Thymus (tissue), 11 donors: ENCODE measurements around the gene RAG1. TPM values are rescaled to one million over a fixed set of nuclear protein-coding genes. Genes with fewer than 3 reads are reported as not detected.

ENCODE experiments used
- DNase-seq, 9 donors: peaks; one replicate each; pipeline ENCODE4 v3.0.0-alpha.2; 2013; ENCODE audit warnings: low spot score in 9 of 9, low read depth in 6 of 9, missing footprints in 1 of 9
- H3K27ac ChIP-seq, 2 donors: one replicate each; pipeline ENCODE4 v1.5.1; 2013; ENCODE audit warnings: control low read depth in 1 of 2, low read depth in 1 of 2, low read length in 1 of 2, mild to moderate bottlenecking in 1 of 2, moderate library complexity in 1 of 2
- H3K27me3 ChIP-seq, 2 donors: one replicate each; pipeline ENCODE4 v1.5.1; 2013; ENCODE audit warnings: low read length in 1 of 2; ENCODE audit not compliant: control insufficient read depth in 2 of 2, insufficient read depth in 1 of 2
- H3K36me3 ChIP-seq, 2 donors: one replicate each; pipeline ENCODE4 v1.5.1; 2013; ENCODE audit warnings: low read length in 1 of 2, mild to moderate bottlenecking in 1 of 2, moderate library complexity in 1 of 2; ENCODE audit not compliant: control insufficient read depth in 2 of 2, insufficient read depth in 2 of 2
- H3K4me1 ChIP-seq, 2 donors: one replicate each; pipeline ENCODE4 v1.5.1; 2013; ENCODE audit warnings: low read length in 2 of 2; ENCODE audit not compliant: control insufficient read depth in 2 of 2, insufficient read depth in 2 of 2
- H3K4me3 ChIP-seq, 2 donors: one replicate each; pipeline ENCODE4 v1.5.1; 2013; ENCODE audit warnings: low read length in 2 of 2, control low read depth in 1 of 2, mild to moderate bottlenecking in 1 of 2
- H3K9me3 ChIP-seq, 2 donors: one replicate each; pipeline ENCODE4 v1.5.1; 2013; ENCODE audit warnings: low read length in 1 of 2, mild to moderate bottlenecking in 1 of 2; ENCODE audit not compliant: control insufficient read depth in 2 of 2, insufficient read depth in 1 of 2
- WGBS: extraction: QIAGEN DNeasy Blood & Tissue Kit; methylation state at CpG from one replicate; pipeline ENCODE4 v1.1.7; 2013; 5-methylcytosine and 5-hydroxymethylcytosine counted together
- polyA plus RNA-seq: library from polyadenylated mRNA; stranded (reverse); fragments of 200-250 nt; gene quantifications from one replicate; pipeline ENCODE4 v1.2.3, GENCODE V29; 2013
- total RNA-seq: library from RNA; stranded (reverse); fragments of 120-200 nt; gene quantifications from one replicate; pipeline ENCODE4 v1.2.4, GENCODE V29; 2013
- donor health status: healthy.

RAG1 gene
- total and polyA plus RNA-seq, 2 donors, result 24.6 to 1,091 TPM

- Histone ChIP-seq H3K9me3 (peaks cover 1 to 7% of the 10 kb centered on the region in 2 donors), H3K4me1 (peaks cover 3 to 9% of the 10 kb centered on the region in 2 donors), H3K36me3 (no peaks in the 10 kb centered on the region), H3K4me3 (no peak overlapping the region), H3K27ac (peak overlapping the region in 1 of 2 donors; percentile 84), H3K27me3 (no peaks in the 10 kb centered on the region)
- peak in 1 of 9 donors; percentile 65 for DNase-seq
- WGBS, result 35% methylated on average over 4 of the region's 4 CpGs
Observed at GRCh38 chr11:36558571-36559413, 9.0 kb upstream of the RAG1 start.

GRCh38 chr11:36564376-36565030 is 3.3 kb upstream of the RAG1 start:
- 15% methylated on average over 15 of the region's 15 CpGs for WGBS
- H3K4me1 ChIP-seq, result peaks cover 17 to 38% of the 10 kb centered on the region in 2 donors
- no peaks in the 10 kb centered on the region for H3K36me3 ChIP-seq
- peak overlapping the region in 1 of 2 donors; percentile 67 for H3K27ac ChIP-seq
- peak overlapping the region; percentile 40 for H3K4me3 ChIP-seq
- H3K27me3 ChIP-seq, result peaks cover 0 to 3% of the 10 kb centered on the region in 2 donors
- peak in 5 of 9 donors; percentile 78 to 94 (median 83) for DNase-seq
- peaks cover 1 to 7% of the 10 kb centered on the region in 2 donors for H3K9me3 ChIP-seq

GRCh38 chr11:36565031-36565610 is 2.7 kb upstream of the RAG1 start:
- Histone ChIP-seq H3K4me3 (peak overlapping the region; percentile 40), H3K27me3 (peaks cover 0 to 3% of the 10 kb centered on the region in 2 donors), H3K4me1 (peaks cover 17 to 36% of the 10 kb centered on the region in 2 donors), H3K27ac (peak overlapping the region; percentile 4 to 67), H3K36me3 (no peaks in the 10 kb centered on the region), H3K9me3 (peaks cover 1 to 4% of the 10 kb centered on the region in 2 donors)
- WGBS, result 77% methylated on average over 6 of the region's 6 CpGs
- DNase-seq, result no peak

- peak in 4 of 9 donors; percentile 81 to 93 (median 83) for DNase-seq
- no peaks in the 10 kb centered on the region for H3K9me3 ChIP-seq
- H3K36me3 ChIP-seq, result no peaks in the 10 kb centered on the region
- WGBS, result 12% methylated on average over 4 of the region's 4 CpGs
- H3K27ac ChIP-seq, result peak overlapping the region in 1 of 2 donors; percentile 94
- peaks cover 0 to 3% of the 10 kb centered on the region in 2 donors for H3K27me3 ChIP-seq
- H3K4me1 ChIP-seq, result peaks cover 17 to 32% of the 10 kb centered on the region in 2 donors
- H3K4me3 ChIP-seq, result peak overlapping the region; percentile 69 to 85
Observed at GRCh38 chr11:36566407-36567053, 1.3 kb upstream of the RAG1 start.

GRCh38 chr11:36569095-36569494 is 1.3 kb downstream of the RAG1 start:
- H3K4me3 ChIP-seq, result peak overlapping the region; percentile 69 to 85
- peaks cover 22 to 38% of the 10 kb centered on the region in 2 donors for H3K4me1 ChIP-seq
- peaks cover 0 to 3% of the 10 kb centered on the region in 2 donors for H3K27me3 ChIP-seq
- DNase-seq, result peak in 5 of 9 donors; percentile 64 to 90 (median 81)
- H3K9me3 ChIP-seq, result no peaks in the 10 kb centered on the region
- WGBS, result 13% methylated on average over 4 of the region's 4 CpGs
- H3K27ac ChIP-seq, result peak overlapping the region; percentile 19 to 94
- H3K36me3 ChIP-seq, result peaks cover 10 to 16% of the 10 kb centered on the region in 2 donors

GRCh38 chr11:36574486-36574885 is 6.7 kb downstream of the RAG1 start:
- peak overlapping the region; percentile 33 to 94 for H3K27ac ChIP-seq
- 78% methylated on average over 8 of the region's 8 CpGs for WGBS
- peaks cover 41 to 66% of the 10 kb centered on the region in 2 donors for H3K36me3 ChIP-seq
- H3K4me3 ChIP-seq, result peak overlapping the region; percentile 69 to 76
- no peaks in the 10 kb centered on the region for H3K9me3 ChIP-seq
- H3K27me3 ChIP-seq, result no peaks in the 10 kb centered on the region
- peaks cover 31 to 35% of the 10 kb centered on the region in 2 donors for H3K4me1 ChIP-seq
- no peak for DNase-seq

- H3K4me3 ChIP-seq, result peak overlapping the region; percentile 20 to 69
- H3K4me1 ChIP-seq, result peaks cover 31 to 35% of the 10 kb centered on the region in 2 donors
- H3K27ac ChIP-seq, result peak overlapping the region in 1 of 2 donors; percentile 94
- H3K9me3 ChIP-seq, result peaks cover 4 to 14% of the 10 kb centered on the region in 2 donors
- WGBS, result 91% methylated on average over 2 of the region's 2 CpGs
- DNase-seq, result no peak
- peaks cover 55 to 77% of the 10 kb centered on the region in 2 donors for H3K36me3 ChIP-seq
- H3K27me3 ChIP-seq, result no peaks in the 10 kb centered on the region
Observed at GRCh38 chr11:36577373-36577772, 9.6 kb downstream of the RAG1 start.

- no peak for DNase-seq
Observed at GRCh38 chr11:36577859-36578258, 10.1 kb downstream of the RAG1 start.

More at GRCh38 chr11:36577859-36578258, 10.1 kb downstream of the RAG1 start:
- H3K27me3 ChIP-seq, result no peaks in the 10 kb centered on the region
- H3K36me3 ChIP-seq, result peaks cover 55 to 73% of the 10 kb centered on the region in 2 donors
- peak overlapping the region; percentile 7 to 69 for H3K4me3 ChIP-seq
- WGBS, result 88% methylated on average over 2 of the region's 2 CpGs
- peaks cover 4 to 14% of the 10 kb centered on the region in 2 donors for H3K9me3 ChIP-seq
- H3K27ac ChIP-seq, result peak overlapping the region in 1 of 2 donors; percentile 94
- peaks cover 31 to 35% of the 10 kb centered on the region in 2 donors for H3K4me1 ChIP-seq
